ENCODE measurements around the gene EVI2B.
"Not testable (repeated sequence)": the region's sequence is repeated elsewhere in the genome, so short reads cannot be mapped to it uniquely, and the experiment has no call there.

EVI2B gene

DNA sequence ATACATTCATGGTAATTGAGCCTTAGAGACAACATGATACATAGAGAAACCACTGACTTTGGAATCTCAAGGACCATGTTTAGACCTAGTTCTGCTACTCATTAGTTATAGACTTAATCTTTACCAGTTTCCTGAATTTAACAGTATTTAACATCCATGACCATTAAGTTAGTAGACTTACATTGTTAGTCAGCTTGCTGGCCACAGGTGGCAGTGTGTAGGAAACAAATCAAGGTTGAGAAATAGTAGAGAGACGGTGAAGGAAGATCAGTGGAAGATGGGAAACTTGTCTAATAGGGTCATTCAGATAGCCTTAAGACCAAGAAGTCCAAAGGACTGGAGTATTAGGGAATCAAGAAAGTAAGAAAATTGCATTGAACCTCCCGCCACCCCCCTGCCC is 47.8 kb downstream of the EVI2B start:
- H3K9me3 ChIP-seq (ENCODE audit: insufficient read depth, low read depth, low read length), result no peaks in the 10 kb centered on the region
- H3K27ac ChIP-seq (ENCODE audit: low read length), result no peak overlapping the region
- peaks cover 42% of the 10 kb centered on the region for H3K36me3 ChIP-seq (ENCODE audit: insufficient read depth, low read depth, low read length)
- H3K9ac ChIP-seq (ENCODE audit: low read depth, low read length), result no peak overlapping the region
- H3K4me1 ChIP-seq (ENCODE audit: insufficient read depth, low read length), result peaks cover 7% of the 10 kb centered on the region; the same call in 1 of the 2 replicates
- H3K4me3 ChIP-seq (ENCODE audit: low read length), result no peak overlapping the region
- H3K27me3 ChIP-seq (ENCODE audit: insufficient read depth, low read length), result no peaks in the 10 kb centered on the region

DNA sequence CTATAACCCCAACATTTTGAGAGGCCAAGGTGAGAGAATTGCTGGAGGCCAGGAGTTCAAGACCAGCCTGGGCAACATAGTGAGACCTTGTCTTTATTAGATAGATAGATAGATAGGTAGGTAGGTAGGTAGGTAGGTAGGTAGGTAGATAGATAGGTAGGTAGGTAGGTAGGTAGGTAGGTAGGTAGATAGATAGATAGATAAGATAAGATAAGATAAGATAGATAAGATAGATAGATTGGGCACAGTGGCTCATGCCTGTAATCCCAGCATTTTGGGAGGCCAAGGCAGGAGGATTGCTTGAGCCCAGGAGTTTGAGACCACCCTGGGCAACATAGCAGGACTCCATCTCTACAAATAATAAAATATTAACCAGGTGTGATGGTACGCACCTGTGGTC is 50.9 kb downstream of the EVI2B start:
- H3K27me3 ChIP-seq (ENCODE audit: insufficient read depth, low read length); H3K9ac ChIP-seq (ENCODE audit: low read depth, low read length); H3K9me3 ChIP-seq (ENCODE audit: insufficient read depth, low read depth, low read length); H3K4me3 ChIP-seq (ENCODE audit: low read length); H3K4me1 ChIP-seq (ENCODE audit: insufficient read depth, low read length); H3K27ac ChIP-seq (ENCODE audit: low read length): not testable (repeated sequence)
- H3K36me3 ChIP-seq (ENCODE audit: insufficient read depth, low read depth, low read length), result peaks cover 45% of the 10 kb centered on the region

DNA sequence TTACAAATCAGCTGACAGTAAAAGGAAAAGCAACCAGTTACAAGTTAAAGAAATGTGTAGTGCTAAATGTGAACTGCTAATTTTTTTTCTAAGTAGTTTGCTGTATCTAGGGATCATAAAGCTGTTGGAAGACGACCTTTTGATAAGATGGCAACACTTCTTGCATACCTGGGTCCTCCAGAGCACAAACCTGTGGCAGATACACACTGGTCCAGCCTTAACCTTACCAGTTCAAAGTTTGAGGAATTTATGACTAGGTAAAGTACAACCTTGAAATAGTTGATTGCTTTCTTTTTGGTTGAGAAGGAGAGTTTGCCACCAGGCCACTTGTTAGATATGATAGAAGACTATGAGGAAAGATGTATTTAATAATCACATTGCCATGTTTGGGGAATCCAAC is 52.3 kb downstream of the EVI2B start:
- Histone ChIP-seq H3K27me3 (ENCODE audit: insufficient read depth, low read length) (no peaks in the 10 kb centered on the region), H3K36me3 (ENCODE audit: insufficient read depth, low read depth, low read length) (peaks cover 38% of the 10 kb centered on the region), H3K9me3 (ENCODE audit: insufficient read depth, low read depth, low read length) (no peaks in the 10 kb centered on the region), H3K27ac (ENCODE audit: low read length) (no peak overlapping the region), H3K4me1 (ENCODE audit: insufficient read depth, low read length) (no peaks in the 10 kb centered on the region), H3K9ac (ENCODE audit: low read depth, low read length) (no peak overlapping the region), H3K4me3 (ENCODE audit: low read length) (no peak overlapping the region)

DNA sequence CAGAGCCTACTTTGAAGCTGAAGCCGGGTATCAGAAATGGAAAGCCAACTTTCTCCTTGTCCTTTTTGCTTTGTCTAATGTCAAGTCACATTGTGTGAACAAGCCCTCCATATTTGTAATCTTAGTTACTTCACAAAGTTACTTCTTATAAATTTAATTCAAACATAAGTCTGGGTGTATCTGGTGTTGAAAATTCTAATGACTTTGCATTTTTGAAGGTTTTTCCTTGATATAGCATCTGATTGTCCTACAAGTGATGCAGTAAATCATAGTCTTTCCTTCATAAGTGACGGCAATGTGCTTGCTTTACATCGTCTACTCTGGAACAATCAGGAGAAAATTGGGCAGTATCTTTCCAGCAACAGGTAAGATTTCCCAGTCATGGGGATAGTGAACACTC is 53.7 kb downstream of the EVI2B start:
- H3K9ac ChIP-seq (ENCODE audit: low read depth, low read length), result no peak overlapping the region
- H3K27me3 ChIP-seq (ENCODE audit: insufficient read depth, low read length), result no peaks in the 10 kb centered on the region
- H3K27ac ChIP-seq (ENCODE audit: low read length), result no peak overlapping the region
- H3K4me3 ChIP-seq (ENCODE audit: low read length), result no peak overlapping the region
- H3K36me3 ChIP-seq (ENCODE audit: insufficient read depth, low read depth, low read length), result peaks cover 26% of the 10 kb centered on the region
- no peaks in the 10 kb centered on the region for H3K4me1 ChIP-seq (ENCODE audit: insufficient read depth, low read length)
- no peaks in the 10 kb centered on the region for H3K9me3 ChIP-seq (ENCODE audit: insufficient read depth, low read depth, low read length)

DNA sequence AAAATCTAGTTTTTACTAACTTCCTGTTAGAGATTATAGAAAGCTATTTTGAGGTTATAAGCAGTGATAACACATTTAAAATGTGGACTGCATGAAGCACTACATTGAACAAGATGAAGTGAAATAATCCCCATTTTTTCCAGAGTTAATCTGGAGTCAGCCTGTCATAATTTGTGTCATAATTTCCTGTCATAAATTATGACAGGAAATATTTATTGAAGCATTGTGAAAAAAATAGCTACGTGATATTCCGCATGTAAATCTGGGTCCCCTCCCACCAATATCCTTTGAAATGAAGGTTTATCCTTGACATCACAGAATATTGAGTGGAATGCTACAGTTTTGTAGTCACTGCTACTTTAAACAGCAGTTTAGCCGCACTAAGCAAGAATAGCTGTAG is 56.9 kb downstream of the EVI2B start:
- H3K4me3 ChIP-seq (ENCODE audit: low read length), result no peak overlapping the region
- H3K9me3 ChIP-seq (ENCODE audit: insufficient read depth, low read depth, low read length), result no peaks in the 10 kb centered on the region
- H3K4me1 ChIP-seq (ENCODE audit: insufficient read depth, low read length), result no peaks in the 10 kb centered on the region
- H3K27me3 ChIP-seq (ENCODE audit: insufficient read depth, low read length), result no peaks in the 10 kb centered on the region
- H3K9ac ChIP-seq (ENCODE audit: low read depth, low read length), result no peak overlapping the region
- no peak overlapping the region for H3K27ac ChIP-seq (ENCODE audit: low read length)
- peaks cover 33% of the 10 kb centered on the region for H3K36me3 ChIP-seq (ENCODE audit: insufficient read depth, low read depth, low read length)

DNA sequence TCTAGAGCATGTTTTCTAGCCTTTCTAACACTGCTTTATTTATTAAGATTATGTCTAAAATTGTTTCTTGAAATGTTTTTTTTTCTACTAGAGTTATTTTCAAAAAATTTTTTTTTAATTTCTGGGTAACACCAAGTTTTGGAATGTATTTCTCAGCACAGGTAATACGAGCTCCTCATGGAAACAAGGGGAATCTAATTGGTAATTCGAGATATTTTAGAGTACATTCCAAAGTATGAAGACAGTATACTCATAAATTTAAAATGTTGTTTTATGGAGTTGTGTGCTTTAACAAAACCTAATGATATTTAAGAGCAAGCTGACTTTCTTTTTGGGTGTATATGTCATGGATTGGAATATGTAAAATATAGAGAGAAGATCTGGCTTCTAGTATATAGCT is 59.2 kb downstream of the EVI2B start:
- Histone ChIP-seq H3K4me1 (ENCODE audit: insufficient read depth, low read length) (no peaks in the 10 kb centered on the region), H3K4me3 (ENCODE audit: low read length) (no peak overlapping the region), H3K36me3 (ENCODE audit: insufficient read depth, low read depth, low read length) (peaks cover 22% of the 10 kb centered on the region; the same call in 1 of the 2 replicates), H3K27ac (ENCODE audit: low read length) (no peak overlapping the region), H3K9ac (ENCODE audit: low read depth, low read length) (no peak overlapping the region), H3K27me3 (ENCODE audit: insufficient read depth, low read length) (no peaks in the 10 kb centered on the region), H3K9me3 (ENCODE audit: insufficient read depth, low read depth, low read length) (no peaks in the 10 kb centered on the region)

Data from iPS-20b (cell line).